Retinal pigment epithelial cell (primary cell): ENCODE data around the gene CORIN.

Experiments
- DNase-seq: peaks from one replicate; pipeline ENCODE4 v3.0.0-alpha.2; 2010; ENCODE audit warnings: low read depth
- H3K4me3 ChIP-seq: 2 replicates; pipeline ENCODE4 v1.5.1; 2011; ENCODE audit warnings: mild to moderate bottlenecking, low read length, control low read depth, moderate library complexity
- CTCF ChIP-seq: conservative IDR thresholded peaks from 2 replicates; pipeline ENCODE4 v1.5.1; 2011; ENCODE audit warnings: low read depth, low read length, control low read depth, inconsistent platforms

The CORIN gene

GRCh38 chr4:47848041-47848440 is 10.2 kb upstream of the CORIN start:
- no peak overlapping the region for H3K4me3 ChIP-seq
- no peak for DNase-seq
- no peak for TF ChIP-seq CTCF

- no peak for DNase-seq
- no peak overlapping the region for H3K4me3 ChIP-seq
- TF ChIP-seq CTCF, result no peak
These were observed 5.1 kb upstream of the CORIN start for GRCh38 chr4:47842985-47843384.

DNA sequence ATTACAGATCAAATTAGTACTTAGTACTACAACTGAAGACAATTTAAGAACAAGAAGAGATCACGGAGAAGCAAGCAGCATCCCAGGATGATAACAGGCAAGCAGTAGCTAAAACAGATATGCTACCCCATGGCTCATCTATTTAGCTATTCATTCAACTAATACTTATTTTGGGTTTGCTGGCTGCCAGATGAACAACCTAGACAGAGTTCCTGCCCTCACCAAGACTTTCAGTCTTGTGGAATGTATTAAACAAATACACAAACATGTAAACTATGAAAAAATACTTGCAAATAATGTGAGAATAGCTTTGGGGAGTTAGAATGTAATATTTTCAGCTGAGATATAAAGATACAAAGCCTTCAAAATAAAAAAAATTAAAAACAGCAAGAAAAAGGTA is 2.4 kb upstream of the CORIN start:
- no peak for TF ChIP-seq CTCF
- H3K4me3 ChIP-seq, result no peak overlapping the region
- no peak for DNase-seq

DNA sequence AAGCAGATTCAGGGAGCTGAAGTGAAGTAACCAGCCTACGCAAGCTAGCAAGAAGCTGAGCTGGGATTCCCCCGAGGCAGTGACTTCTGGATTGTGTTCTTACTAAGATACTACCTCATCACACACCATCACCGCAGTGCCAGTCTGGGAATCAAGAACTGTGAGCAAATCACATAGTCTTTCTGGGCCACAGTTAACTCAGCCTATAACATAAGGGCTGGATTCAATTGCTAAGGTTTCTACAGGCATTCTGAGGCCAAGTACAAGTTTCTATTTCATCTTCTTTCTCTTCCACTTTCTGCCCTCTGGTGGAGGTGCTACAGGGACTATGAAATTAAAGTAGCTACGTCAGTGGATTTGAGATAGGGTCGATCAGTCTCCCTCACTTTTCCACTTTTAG is 1.4 kb upstream of the CORIN start:
- peak; percentile 55 for TF ChIP-seq CTCF
- H3K4me3 ChIP-seq, result no peak overlapping the region
- no peak for DNase-seq

DNA sequence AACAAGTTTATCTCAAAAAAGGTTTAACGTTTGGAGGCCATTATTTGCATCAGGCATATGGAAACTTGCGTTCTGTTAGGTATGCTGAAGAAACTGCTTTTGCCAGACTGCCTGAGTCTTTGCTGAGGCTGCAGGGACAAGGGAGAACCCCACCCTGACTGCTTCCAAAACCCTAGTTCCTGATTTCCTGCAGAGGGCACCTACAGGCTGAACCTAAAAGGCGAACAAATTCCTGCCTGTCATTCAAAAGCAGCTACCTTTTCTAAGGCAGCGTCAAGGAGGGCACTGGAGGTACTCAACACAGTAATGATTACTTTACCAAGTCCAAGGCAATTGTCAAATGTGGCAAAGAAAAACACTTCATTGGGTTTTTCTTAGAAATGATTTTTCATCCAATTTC is 578 bp upstream of the CORIN start:
- no peak overlapping the region for H3K4me3 ChIP-seq
- TF ChIP-seq CTCF, result peak; percentile 17
- DNase-seq, result no peak

GRCh38 chr4:47837094-47837907 is 566 bp downstream of the CORIN start:
- H3K4me3 ChIP-seq, result peak overlapping the region; percentile 68
- TF ChIP-seq CTCF, result no peak
- DNase-seq, result no peak

DNA sequence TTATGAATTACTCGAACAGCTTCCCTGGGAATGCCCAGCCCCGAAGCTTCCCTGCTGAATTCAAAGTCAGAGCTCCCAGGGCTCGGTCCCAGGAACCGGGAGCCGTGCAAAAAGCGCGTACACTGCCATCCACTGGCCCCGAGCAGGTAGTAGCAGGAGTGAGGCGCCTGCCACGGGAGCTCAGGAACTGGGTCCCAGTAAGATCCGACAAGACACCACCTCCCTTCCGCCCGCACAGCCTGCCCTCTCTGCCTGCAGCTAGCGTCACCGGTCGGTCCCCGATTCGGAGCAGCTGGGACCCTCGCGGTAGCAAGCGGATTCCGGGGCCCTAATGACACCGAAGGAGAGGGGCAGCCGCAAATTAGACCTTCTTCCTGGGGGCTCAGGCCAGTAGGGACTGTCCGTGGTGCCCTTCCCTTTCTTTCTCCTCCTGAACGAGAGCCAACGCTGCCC is 1.2 kb downstream of the CORIN start:
- peak; percentile 51 for DNase-seq
- peak; percentile 79 for TF ChIP-seq CTCF
- peak overlapping the region; percentile 68 for H3K4me3 ChIP-seq
